AG09319 (cell line): Measurements from ENCODE around the gene CBFB.

Experiments
- DNase-seq: peaks from one replicate; pipeline ENCODE4 v3.0.0-alpha.2; 2010; ENCODE audit warnings: low read depth; ENCODE audit errors: extremely low read depth
- TF ChIP-seq, protein P1 (sequence below): IDR thresholded peaks from 2 replicates; pipeline ENCODE4 v1.5.1; 2011; ENCODE audit warnings: low read depth, mild to moderate bottlenecking, inconsistent platforms, low read length, moderate library complexity

The CBFB gene

DNA sequence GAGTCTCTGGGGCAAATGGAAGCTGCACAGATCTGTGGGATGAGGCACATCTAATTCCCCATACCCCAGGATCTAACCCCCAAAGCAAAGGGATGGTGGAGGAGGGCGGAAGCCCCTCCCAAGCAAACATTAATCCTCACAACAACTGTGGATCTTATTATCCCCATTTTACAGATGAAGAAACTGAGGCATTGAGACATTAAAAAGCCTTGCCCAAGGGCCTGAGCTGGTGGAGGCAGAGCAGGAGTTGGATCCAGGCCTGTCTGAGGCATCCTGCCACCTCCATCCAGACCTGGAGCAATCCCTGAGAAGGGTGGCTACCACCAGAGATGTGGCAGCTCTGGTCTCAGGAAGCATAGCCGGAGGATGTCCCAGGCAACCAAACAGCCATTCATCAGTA, 17.7 kb upstream of the CBFB start:
- TF ChIP-seq, protein P1, sequence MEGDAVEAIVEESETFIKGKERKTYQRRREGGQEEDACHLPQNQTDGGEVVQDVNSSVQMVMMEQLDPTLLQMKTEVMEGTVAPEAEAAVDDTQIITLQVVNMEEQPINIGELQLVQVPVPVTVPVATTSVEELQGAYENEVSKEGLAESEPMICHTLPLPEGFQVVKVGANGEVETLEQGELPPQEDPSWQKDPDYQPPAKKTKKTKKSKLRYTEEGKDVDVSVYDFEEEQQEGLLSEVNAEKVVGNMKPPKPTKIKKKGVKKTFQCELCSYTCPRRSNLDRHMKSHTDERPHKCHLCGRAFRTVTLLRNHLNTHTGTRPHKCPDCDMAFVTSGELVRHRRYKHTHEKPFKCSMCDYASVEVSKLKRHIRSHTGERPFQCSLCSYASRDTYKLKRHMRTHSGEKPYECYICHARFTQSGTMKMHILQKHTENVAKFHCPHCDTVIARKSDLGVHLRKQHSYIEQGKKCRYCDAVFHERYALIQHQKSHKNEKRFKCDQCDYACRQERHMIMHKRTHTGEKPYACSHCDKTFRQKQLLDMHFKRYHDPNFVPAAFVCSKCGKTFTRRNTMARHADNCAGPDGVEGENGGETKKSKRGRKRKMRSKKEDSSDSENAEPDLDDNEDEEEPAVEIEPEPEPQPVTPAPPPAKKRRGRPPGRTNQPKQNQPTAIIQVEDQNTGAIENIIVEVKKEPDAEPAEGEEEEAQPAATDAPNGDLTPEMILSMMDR, result no peak
- DNase-seq, result no peak

DNA sequence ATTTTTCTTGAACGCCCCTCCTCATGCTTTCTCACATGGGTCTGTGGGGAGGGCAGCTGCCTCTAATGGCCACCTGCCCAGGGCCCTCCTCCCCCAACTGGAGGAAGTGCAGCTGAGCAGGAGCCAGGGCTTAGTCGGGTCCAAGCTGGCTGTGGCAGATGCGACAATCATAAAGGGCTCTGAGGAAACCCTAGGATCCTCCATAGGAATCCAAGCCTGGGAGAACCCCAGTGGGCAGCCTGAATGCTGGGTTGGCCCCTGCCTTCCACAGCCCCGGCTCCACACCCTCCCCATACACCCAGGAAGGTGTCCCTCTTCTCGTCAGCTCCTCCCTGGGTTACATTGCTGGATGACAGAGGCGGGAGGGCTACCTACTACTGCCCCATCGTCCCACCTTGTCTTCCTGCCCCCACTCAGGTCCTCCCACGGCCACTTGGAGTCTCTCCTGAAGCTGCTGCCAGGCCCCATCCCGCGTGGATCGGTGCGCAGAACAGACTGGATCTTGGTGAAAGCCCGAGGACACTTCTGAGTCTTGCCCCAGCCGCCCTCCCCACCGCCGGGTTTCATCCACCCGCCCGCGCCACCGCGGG, 15.6 kb upstream of the CBFB start:
- TF ChIP-seq, protein P1, result no peak
- DNase-seq, result no peak

DNA sequence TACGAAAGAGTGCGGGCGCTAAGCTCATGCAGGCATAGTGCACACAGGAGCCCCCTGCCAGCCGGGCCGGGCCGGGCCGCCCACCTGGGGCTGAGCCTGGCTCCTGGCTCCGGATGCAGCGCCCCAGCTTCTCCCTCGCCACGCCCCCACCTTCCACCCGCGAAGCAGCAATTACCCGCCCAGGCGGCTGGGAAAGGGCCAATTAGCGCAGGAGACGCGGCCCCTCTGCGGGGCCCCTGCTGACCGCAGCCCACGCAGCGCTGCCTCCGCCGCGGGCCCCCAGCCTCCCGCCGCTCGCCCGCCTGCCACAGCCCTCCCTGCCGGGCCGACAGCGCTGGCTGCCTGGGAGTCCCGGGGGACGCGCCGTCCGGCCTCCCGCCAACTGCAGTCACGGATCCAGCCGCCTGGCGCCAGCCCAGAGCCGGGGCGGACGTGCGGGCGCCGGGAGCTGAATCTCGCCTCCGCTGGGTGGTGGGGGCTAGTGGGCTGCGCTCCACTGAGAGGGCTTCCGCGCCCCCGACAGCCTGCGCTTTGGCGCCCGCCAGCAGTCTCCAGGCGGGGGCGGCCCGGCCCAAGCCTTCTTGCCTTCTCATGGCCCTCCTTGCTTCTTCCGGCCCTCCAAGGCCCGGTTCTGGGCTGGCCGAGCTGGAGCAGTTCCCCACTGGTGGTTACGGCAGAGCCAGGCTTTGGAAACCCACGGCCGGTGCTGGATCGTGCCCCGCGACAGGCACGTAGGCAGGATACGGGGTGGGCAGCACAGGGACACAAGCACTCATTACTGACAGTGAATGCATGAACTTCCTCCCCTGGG, 14.9 kb upstream of the CBFB start:
- TF ChIP-seq, protein P1, result no peak
- no peak for DNase-seq

DNA sequence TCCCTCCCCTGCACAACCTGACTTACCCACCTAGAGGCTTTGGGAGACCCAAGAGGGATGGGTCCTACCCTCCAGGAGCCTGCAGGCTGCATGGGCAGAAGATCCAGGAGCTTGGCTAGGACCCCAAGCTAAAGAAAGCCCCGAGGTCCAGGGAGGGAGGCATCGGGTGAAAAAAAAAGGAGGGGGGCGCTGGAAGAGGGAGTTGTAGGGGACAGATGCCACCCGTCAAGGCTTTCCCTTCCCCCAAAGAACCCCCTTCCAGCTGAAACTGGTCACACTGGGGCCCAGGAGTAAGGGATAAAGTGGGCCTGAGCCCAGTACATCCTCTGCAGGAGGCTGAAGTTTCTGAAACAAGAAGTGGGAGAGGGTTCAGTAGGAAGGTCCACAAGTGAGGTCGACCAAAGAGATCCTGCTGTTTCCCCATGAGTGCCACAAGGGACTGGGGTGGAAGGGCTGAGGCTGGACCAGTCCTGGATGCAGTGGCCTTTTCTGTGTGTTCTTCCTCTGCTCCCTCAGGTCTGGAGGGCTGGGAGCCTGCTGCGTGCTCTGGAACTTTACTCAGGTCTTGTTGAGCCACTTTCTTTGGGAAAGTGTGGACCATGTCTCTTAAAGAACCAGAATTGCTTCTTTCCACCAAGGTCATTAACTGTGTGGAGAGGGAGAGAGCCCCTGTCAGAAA, 14.2 kb upstream of the CBFB start:
- TF ChIP-seq, protein P1, result no peak

DNA sequence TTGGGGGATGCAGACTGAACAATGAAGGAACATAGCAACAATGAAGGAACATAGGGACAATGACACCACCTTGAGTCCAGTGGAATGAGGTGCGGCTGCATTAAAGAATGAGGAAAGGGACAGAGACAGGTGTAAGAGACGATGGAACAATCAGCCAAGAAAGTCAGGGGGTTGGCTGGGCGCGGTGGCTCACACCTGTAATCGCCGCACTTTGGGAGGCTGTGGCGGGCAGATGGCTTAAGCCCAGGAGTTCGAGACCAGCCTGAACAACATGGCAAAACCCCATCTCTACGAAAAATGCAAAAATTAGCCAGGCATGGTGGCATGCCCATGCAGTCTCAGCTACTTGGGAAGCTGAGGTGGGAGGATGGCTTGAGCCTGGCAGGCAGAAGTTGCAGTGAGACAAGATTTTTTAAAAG, 13.6 kb upstream of the CBFB start:
- TF ChIP-seq, protein P1, result no peak
- DNase-seq, result no peak

More for the DNA sequence above, 14.2 kb upstream of the CBFB start:
- DNase-seq, result no peak

DNA sequence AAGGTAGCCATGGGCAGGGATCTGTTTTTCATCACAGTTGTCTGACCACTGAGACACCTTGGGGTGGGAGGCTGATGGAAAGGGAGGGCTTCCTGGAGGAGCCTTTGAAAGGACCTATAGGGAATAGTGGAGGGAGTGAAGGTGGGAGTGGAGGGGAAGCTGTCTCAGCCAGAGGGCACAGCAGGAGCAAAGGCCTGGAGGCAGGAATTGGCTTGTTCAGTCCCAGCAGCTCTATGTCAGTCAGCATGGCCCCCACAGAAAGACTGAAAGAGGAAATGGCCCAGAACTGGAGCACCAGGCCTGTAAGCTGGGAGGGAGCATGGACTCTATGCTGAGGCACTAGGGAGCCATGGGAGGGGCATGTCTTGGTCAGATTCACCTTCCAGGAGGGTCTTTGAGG, 12.8 kb upstream of the CBFB start:
- no peak for DNase-seq
- TF ChIP-seq, protein P1, result no peak
